ENCODE results near the gene GPR65.

DNA sequence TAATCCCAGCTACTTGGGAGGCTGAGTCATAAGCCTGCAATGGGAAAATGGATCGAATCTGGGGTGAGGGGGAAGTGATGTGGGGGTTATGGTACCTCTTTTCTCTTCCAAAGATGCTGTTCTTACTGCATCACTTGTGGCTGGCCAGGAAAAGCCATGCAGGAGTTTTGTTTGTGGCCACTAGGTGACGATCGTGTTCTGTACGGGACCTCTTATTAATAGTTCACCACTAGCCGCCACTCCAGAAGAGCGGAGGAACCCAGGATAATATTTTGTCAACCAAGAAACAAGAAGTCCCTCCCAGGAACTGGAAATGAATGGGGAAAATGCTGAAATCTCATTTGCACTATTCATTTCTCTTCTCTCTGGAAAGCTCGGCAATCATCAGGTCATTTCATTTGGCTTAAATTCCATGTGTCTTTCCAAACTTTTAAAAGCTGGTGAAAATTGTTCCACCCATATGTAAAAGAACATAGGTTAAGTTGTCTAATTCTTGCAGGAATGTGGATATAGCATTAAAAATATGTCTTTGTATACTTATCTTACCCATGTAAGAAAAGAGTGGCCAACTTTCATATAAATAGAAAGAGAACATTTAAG, 8.9 kb downstream of the GPR65 start:
- TF ChIP-seq, protein P1, sequence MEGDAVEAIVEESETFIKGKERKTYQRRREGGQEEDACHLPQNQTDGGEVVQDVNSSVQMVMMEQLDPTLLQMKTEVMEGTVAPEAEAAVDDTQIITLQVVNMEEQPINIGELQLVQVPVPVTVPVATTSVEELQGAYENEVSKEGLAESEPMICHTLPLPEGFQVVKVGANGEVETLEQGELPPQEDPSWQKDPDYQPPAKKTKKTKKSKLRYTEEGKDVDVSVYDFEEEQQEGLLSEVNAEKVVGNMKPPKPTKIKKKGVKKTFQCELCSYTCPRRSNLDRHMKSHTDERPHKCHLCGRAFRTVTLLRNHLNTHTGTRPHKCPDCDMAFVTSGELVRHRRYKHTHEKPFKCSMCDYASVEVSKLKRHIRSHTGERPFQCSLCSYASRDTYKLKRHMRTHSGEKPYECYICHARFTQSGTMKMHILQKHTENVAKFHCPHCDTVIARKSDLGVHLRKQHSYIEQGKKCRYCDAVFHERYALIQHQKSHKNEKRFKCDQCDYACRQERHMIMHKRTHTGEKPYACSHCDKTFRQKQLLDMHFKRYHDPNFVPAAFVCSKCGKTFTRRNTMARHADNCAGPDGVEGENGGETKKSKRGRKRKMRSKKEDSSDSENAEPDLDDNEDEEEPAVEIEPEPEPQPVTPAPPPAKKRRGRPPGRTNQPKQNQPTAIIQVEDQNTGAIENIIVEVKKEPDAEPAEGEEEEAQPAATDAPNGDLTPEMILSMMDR (conservative IDR thresholded peaks at IDR 0.05) = peak; percentile 79
- TF ChIP-seq EZH2 (IDR thresholded peaks at IDR 0.05; ENCODE audit: low read depth) = no peak

All from PC-9 (cell line).